Right lung (tissue), 5 donors: ENCODE results near the gene KCNK1. TPM values are rescaled to one million over a fixed set of nuclear protein-coding genes. Genes with fewer than 3 reads are reported as not detected.
"Not testable (repeated sequence)": the region's sequence is repeated elsewhere in the genome, so short reads cannot be mapped to it uniquely, and the experiment has no call there.

Source experiments
- DNase-seq, 2 donors: peaks; one replicate each; pipeline ENCODE4 v3.0.0-alpha.2; 2013
- polyA plus RNA-seq, 5 donors: library from polyadenylated mRNA; unstranded; fragments of 120-200 nt; gene quantifications; one replicate each; pipeline versions ENCODE4 v1.2.1 to v1.2.3, GENCODE V29; 2013; ENCODE audit warnings: inconsistent platforms in 1 of 5, low replicate concordance in 1 of 5; ENCODE audit not compliant: insufficient read length in 5 of 5, insufficient read depth in 1 of 5

KCNK1 gene
- polyA plus RNA-seq, 5 donors = 3.6 to 5.6 (median 5.0) TPM

DNA sequence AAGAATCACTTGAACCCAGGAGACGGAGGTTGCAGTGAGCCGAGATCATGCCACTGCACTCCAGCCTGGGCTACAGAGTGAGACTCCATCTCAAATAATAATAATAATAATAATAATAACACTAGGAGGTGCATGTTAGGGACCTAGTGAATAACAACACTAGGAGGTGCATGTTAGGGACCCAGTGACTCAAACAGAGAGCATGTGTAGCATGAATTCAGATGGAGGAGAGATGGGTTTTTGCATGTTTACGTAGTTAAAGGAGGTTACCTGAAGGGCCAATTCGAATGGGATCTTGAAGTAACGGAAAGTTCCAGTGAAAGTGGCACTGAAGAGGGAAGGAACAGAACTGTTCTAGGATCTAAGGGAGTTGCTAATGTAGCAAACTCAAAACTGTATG is 7.1 kb upstream of the KCNK1 start:
- DNase-seq = no peak

DNA sequence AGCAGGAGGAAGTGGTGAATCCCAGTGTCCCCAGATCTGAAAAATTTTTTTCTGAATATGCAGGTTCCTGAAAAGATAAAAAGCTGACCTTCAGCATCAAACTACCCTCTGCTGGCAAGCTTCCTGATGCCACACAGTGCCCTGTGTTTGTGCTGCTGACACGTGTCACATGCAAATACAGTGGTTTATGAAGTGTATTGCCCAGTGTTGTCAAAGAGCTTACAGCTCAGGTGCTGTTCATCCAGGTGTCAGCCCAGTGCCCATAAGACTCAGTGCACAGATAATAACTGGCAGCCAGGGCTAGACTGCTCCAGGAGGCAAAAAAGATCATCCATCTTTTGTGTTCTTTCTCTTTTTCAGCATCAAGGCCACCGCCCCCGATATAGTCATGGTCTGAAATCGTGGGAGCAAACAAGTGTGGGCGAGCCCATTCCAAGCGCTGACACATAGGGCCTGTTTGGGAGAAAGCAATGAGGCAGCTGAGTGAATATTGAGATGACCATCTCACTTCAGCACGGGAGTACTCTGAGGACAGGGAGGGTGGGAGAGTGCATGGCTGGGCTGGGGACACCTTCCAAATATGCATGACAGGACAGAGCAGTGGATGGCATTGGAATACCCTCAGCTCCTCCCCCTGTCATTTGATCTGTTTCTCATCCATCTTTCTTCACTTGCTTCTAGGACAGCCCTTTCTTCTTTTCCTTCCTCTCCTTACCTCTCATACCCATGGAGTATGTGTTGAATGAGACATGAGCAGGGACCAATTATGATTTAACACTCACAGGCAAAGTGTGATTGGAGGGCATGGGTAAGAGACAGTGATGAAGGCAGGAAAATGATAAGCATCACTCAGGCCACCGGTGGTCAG is 6.4 kb upstream of the KCNK1 start:
- no peak for DNase-seq

DNA sequence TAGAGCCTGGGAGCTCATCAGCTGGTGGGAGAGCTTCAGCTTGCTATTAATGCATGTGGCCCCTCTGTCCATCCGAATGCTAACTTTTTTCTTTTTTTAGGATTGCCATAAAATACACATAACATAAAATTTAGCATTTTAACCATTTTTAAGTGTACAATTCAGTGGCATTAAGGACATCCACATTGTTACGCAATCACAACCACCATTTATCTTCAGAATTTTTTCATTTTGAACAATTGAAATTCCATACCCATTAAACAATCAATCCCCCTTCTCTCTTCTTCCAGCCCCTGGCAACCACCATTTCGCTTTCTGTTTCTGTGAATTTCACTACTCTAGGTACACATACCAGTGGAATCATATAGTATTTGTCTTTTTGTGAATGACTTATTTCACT is 4.9 kb upstream of the KCNK1 start:
- no peak for DNase-seq

DNA sequence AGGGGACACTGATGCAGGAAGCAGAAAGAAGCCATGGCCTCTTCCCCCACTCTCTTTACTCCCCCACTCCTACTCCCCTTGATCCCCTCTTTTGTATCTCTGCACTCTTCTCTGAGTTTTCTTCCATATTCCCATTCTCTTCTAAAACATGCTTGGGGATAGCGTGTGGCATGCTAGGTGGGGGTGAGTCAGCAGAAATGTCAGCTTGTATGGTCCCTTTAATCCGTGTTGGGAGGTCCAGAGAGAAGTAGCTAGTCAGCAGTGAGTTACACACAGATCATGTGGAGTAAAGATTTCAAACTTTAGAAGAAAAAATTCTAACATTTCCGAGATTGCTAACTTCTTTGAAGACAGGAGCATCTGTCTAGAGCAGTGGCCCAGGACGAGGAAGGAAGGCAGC is 4.0 kb upstream of the KCNK1 start:
- DNase-seq = no peak

DNA sequence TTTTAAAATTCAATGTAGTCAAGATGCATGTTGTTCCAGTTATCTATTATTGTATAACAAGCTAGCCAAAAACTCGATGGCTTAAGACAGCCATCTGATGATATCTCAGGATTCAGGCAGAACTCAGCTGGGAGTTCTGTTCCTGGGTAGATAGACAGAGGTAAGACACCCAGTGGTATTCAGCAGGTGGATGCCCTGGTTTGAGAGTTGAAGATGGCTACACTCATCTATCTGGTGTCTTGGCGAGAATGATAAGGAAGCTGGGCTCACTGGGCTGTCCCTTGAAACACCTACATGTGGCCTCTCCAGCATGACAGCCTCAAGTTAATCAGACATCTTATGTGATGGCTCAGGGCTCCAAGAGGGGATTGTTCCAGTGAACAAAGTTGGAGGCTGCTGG is 3.3 kb upstream of the KCNK1 start:
- no peak for DNase-seq

DNA sequence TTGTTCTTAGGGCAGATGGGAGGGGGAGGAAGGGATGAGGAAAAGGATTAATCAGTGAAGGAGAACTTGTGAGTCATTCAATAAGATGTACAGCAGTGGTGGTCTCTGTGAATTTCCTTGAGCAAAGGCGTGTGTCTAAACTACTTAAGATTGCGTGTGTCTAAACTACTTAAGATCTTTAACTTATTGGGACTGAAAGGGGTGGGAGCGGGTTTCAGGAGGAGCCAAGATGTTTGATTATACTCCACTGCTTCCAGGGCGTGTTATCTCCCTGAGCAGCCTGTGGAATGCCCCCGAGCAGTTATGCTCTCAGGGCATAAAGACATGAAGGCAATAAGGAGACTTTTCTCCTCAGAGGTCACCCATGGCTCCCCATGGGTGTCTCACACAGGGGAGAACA is 2.5 kb upstream of the KCNK1 start:
- DNase-seq = not testable (repeated sequence)

DNA sequence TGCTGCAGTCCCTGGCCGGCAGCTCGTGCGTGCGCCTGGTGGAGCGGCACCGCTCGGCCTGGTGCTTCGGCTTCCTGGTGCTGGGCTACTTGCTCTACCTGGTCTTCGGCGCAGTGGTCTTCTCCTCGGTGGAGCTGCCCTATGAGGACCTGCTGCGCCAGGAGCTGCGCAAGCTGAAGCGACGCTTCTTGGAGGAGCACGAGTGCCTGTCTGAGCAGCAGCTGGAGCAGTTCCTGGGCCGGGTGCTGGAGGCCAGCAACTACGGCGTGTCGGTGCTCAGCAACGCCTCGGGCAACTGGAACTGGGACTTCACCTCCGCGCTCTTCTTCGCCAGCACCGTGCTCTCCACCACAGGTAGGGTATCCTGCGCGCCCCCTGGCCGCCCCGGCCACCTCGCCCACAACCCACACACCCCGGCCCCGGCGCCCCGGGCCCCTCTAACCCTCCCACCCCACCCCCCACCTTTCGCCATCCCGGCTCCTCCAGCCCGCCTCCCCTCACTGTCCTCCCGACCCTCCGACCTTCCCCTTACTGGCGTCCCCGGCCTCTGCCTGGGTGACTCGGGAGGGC is 352 bp downstream of the KCNK1 start:
- DNase-seq = peak; percentile 40 to 46

DNA sequence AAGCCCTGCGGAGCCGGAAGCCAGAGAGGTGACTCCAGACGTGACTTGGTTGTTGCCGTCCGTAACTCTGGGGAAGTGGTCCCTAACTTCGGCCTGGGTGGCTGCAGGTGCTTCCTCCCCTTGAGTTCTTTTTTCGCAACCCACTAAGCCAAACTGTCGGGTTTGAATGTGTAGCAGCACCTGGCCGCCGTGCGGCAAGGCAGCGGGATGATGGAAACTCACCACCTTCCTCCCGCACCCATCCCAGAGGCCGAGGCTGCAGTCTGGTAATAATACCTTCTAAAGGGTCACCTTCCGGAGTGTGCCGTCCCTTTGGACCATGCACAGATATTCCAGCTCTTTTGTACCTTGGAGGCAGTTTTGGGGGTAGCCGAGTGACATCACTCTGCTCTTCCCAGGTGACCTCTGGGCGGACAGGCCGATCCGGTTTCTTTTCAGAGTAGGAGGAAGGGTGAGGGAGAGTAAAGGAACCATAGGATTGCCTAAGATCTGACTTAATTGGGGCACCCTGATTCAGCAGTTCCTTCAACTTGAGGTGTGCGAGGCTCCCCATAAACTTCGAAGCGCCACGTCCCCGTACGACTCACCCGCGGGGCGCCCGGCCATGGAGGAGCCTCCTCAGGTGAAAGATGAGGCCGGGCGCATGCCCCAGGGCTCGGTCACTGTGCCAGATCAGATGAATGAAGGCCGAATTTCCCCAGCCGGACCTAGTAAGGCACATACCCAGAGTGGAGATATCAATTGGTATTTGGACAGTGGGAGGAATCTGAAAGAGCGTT is 1.0 kb downstream of the KCNK1 start:
- peak in 1 of 2 donors; percentile 16 for DNase-seq

DNA sequence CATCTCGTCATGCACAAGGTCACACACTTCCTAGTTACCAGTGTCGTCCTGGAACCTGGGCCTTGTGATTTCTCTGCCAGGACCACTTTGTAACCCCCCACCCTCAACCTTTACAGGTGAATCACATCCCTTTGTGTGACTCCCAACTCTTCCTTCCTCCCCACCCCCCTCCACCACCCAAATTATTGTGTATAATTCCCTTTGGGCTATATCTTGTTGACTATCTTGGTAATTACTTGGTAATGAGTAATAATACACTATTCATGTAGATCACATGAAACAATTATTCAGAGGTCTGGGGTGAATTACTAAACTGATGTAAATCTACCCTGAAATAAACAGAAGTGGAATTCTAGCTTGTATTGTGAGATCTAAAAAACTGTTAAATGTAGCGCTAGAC is 1.7 kb downstream of the KCNK1 start:
- DNase-seq = no peak

DNA sequence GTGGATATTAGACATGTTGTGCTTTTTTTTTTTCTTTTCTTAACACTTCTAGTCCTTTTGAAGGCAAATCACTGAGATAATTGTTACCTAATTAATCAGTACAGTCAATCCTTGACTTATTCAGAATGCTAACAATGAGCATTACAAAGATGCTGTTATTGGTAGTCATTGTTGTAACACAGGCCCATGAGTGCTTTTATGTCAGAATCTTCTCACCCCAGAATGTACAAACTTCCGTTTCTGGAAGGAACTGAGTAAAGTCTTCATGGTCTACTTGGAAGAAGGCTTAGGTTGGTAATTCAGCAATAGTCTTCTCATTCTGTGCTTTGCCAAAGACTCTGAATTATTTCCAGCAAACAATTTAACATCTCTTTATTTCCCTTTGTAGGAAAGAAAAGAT is 3.1 kb downstream of the KCNK1 start:
- DNase-seq = no peak

DNA sequence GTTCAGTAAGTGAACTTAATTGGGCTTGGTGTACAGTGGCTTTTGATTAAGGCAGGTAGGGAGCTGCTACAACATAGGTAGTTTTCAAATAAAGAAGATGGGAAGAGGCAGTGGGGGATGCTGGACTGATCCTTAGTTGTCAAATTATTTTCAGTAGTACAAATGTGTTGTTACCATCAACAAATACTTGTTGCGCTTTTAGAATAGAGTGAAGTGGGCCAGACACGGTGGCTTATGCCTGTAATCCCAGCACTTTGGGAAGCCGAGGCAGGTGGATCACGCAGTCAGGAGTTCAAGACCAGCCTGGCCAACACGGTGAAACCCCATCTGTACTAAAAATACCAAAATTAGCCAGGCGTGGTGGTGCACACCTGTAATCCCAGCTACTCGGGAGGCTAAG is 5.5 kb downstream of the KCNK1 start:
- DNase-seq = not testable (repeated sequence)

DNA sequence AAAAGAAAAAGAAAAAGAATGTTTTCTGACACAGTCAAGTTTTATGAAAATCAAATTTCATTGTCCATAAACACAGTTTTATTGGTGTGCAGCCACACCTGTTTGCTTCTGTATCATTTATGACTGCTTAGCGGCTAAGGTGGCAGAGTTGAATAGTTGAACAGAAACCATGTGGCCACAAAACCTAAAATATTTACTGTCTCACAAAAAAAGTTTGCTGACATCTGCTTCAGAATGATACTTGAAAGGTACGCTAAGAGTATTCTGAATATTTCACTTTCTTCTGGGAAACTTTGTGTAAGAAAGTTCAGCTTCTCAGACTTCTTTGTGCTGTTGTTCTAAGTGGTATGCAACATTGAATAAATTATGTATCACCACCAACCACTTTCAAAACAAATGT is 6.2 kb downstream of the KCNK1 start:
- no peak for DNase-seq

DNA sequence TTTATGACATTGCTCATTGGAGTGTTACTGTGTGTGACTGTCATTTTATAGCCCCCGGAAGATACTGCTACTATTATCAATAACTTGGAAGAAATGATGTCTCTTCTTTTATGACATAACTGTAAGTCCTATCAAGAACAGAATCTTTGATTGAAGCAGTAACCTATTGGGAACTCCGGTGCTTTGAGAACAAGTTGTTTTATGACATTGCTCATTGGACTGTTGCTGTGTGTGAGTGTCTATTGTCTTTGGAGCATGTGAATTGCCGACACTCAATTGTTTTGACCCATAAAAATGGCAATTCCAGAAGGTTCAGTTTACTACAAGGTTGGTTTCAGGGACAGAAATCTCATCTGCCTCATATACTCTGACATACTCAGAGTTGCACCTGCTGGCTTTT is 8.0 kb downstream of the KCNK1 start:
- no peak for DNase-seq

DNA sequence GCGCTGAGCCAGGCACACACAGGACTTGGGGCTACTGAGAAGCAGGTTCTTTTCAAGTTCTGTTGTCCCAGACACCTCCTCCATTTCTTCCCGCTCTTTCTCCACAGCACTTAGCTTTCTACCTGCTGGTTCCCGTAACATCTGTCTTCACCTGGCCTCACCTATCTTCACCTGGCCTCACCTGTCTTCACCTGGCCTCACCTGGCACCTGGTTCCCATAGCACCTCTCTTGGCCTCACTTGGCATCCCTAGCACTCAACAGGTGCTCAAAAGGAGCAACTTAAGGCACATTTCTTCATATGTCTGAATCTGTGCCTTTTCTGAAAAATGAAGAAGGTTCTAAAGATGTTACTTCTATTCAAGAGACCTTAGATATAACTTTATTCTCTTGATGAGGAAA is 10.4 kb downstream of the KCNK1 start:
- DNase-seq = no peak

DNA sequence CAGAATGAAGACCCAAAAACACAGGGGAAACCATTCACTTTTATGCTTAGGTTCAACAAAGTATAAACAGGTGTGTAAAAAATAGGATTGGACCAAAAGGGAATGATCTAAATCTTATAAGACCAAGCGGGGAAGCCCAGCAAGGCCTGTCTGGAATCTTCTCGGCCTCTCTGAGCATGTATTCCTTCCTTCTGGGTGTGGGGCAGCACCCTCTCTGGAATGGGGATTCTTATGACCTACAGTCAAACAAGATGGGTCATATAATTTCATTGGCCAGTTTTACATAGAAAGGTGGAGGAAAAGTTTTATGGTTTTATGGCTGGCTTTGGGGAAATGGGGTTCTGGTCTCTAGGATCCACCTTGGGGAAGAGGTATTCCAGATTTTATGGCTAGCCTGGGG is 11.2 kb downstream of the KCNK1 start:
- DNase-seq = no peak

DNA sequence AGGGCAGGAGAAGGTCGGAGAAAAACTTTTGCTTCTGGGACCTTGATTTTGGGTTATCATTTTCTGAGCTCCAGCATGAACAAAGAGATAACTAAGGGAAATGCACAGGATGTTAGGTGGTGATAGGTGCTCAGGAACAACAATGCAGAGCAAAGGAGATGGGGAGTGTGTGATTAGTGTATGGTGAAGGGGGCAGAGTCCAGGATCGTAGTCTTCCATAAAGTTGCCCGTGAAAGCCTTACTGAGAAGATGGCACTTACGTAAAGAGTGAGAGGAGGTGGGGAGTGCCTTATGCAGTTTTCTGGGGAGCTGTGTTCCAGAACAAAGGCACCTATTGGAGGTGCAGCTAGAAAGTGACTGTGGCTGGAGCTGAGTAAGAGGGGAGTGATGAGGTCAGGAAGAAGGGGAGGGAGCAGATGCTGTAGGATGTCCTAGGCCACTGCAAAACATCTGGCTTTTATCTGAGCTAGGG is 11.6 kb downstream of the KCNK1 start:
- no peak for DNase-seq

DNA sequence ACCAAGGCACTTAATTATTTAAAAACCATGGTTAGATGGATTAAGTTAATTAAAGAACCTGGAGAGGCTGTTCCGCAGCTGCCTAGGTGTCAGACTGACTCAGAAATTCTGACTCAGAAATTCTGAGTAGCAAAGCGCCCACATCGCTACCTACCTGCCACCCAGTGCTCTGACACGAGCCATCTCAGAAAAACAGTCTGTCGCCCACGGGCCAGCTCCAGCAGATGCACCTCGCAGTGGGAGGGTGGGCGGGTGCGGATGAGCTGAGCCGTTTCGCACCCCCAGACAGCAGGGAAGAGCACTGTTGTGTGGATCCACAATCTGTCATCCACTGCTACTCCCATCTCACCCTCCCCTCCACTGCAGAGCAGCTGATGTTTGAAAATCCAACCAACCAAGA is 13.5 kb downstream of the KCNK1 start:
- DNase-seq = no peak

DNA sequence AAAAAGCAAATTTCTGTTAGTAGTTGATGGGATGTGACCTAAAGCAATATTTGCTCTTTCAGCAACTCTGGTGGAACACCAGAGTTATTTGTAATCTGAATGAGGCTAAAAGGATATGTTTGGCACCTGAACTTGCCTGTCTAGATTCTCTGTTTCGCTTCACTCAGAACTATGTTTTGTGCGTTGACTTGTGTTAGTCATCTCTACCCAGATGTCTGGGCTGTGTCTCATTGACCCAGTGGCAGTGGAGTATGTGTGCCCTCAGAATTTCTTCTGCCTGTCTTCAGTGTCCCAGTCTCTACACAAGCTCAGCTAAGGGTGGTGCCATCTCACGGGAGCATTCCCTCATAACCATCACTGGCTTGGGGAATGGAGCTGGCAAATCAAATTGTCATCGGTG is 13.9 kb downstream of the KCNK1 start:
- DNase-seq = no peak

DNA sequence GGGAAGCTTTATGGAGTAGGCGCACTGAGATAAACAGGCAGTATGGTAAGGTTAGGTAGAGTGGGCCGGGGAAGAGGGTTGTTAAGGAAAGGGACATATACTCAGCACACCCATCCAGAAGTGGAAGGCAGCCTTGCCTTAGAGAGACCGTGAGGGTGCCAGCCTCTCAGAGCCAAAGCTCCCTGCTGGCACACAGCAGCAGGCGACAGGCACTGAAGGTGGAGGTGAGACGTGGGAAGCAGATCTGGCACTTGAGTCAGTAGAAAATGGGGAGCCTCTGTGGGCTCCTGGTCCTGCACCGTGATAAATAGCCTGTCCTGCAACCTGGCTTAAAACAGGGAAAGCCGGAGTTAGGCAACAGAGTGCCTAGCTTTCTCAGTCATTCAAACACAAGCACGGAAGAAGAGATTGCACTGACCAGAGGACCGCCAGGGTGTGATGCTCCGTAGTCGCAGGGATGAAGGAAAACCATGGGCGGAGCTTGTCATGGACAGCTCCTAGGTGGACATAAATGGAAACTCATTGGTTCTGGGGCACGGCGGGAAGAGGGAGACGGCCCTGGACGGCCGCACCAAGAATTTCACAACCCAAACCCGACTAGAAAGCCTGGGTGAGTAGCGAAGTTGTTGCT is 15.5 kb downstream of the KCNK1 start:
- DNase-seq = no peak

DNA sequence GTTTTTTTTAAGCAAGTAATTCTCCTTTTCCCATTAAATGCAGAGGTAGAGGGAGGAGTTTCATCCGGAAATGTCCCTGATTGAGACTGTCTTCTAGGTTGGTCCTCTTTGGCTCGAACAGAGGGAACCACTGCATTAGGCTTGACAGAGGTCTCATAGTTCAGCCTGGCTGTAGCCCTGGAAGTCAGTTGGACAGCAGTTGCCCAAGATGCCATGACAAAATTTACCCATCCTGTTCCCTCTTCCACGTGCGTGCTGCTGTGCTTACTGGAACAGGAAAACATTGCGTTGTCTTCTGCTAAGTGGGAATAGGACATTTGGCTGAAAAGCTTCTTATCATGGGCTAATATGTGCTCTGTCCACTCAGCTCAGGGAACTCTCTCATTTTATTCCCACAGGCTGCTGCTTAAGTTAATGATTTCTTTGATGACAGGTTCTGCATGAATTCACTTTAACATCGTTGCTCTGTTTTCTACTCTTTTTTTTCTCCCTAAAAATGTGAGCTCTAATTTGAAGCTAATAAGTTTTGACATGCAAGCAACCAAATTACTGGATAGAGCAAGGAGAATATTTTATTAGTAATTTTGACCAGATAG is 18.0 kb downstream of the KCNK1 start:
- no peak for DNase-seq

DNA sequence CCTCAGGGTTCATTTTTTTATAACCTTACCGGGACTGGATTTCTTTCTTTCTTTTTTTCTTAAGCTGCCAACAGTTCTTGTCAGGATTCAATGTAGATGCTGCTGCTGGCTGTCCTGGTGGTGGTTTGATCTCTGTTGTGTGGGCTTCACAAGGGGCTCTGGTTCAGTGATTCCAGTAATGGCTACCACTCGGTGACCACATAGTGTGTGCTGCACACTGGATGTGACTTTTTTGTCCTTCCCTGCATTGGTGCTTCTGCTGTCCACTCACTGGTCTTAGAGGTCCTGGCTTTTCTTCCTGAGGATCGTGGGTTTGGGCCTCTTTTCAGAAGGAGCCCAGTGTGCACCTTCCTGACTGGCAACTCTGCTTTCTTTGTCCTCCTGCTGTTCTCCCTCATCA is 18.5 kb downstream of the KCNK1 start:
- no peak for DNase-seq
